Posterior vena cava (tissue), 2 donors: ENCODE data around the gene DGAT2. TPM values are rescaled to one million over a fixed set of nuclear protein-coding genes. Genes with fewer than 3 reads are reported as not detected.

Source experiments
- DNase-seq: peaks from one replicate; pipeline ENCODE4 v3.0.0-alpha.2; 2020; ENCODE audit warnings: low spot score
- intact Hi-C, 2 donors: fragments of 100-400 bp; cut with DNase I; formaldehyde crosslinking; loops; one replicate each; pipeline versions ENCODE4 v1.14.1 to v1.14.2; 2022 to 2023
- total RNA-seq, 2 donors: library from RNA; stranded (reverse); fragmentation: NEBNext Ultra II Directional; extraction: Animal tissue kit (Norgen Biotek cat#: 25700); gene quantifications; one replicate each; pipeline ENCODE4 v1.2.1, GENCODE V29; 2021
- donor health status: DM: yes; HTN: yes; CAD: no.
- donor health status: DM: yes; HTN: yes; CAD: no.

DGAT2 gene
- total RNA-seq, 2 donors from 2014 or later: 2.1 to 3.4 TPM

DNA sequence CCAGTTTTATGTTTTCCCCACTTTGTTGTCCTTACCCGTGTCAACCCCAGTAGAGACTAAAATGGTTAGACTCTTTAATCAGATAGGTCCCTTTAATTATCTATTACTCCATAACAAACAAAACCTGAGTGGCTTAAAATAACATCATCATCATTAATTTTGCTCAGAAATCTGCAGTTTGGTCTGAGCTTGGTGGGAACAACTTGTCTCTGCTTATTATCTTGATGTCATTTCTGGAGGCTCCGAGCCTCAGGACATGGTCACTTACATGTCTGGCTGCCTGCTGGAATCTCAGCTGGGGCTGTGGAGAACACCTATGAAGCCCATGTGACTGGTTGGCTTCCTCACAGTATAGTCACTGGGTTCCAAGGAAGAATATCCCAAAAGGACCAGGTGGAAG, 73.2 kb downstream of the DGAT2 start:
- intact Hi-C loops: no loop called here
- DNase-seq: no peak

DNA sequence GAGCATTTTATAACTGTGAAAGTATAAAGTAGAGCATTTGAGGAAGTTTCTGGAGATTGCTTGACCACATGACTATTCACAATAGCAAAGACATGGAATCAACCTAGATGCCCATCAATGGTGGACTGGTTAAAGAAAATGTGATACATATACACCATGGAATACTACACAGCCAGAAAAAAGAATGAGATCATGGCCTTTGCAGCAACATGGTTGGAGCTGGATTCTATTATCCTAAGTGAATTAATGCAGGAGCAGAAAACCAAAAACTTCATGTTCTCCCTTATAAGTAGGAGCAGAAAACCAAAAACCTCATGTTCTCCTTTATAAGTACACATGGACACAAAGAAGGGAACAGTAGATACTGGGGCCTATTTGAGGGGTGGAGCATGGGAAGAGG, 76.7 kb downstream of the DGAT2 start:
- intact Hi-C loops: no loop called here
- no peak for DNase-seq

- no peak for DNase-seq
- intact Hi-C loops: no loop called here
These were observed 81.3 kb downstream of the DGAT2 start for GRCh38 chr11:75849894-75850293.

GRCh38 chr11:75850787-75851186, 82.2 kb downstream of the DGAT2 start:
- DNase-seq: no peak
- intact Hi-C loops: no loop called here

Other genes with a start within 250 kb of the DGAT2 start
- 10 to 100 TPM; 30.1 to 37.5 TPM for gene GDPD5, start 242.8 kb upstream of the DGAT2 start, total RNA-seq
- gene SERPINH1, start 206.5 kb upstream of the DGAT2 start, total RNA-seq: 100 to 1,000 TPM; 145 to 255 TPM
- 10 to 100 TPM; 11.6 TPM for gene MAP6, start 99.7 kb upstream of the DGAT2 start, total RNA-seq
- gene MOGAT2, start 50.9 kb upstream of the DGAT2 start, total RNA-seq: not detected
- 10 to 100 TPM; 27.0 to 27.8 TPM for gene UVRAG, start 46.4 kb downstream of the DGAT2 start, total RNA-seq